Measurements from ENCODE around the gene UTP25. TPM values are rescaled to one million over a fixed set of nuclear protein-coding genes. Genes with fewer than 3 reads are reported as not detected.

UTP25 gene
- total RNA-seq, 1 experiment from 2014 or later = 12.7 TPM

GRCh38 chr1:209813902-209814301, 13.9 kb upstream of the UTP25 start:
- Histone ChIP-seq H3K9me3 (ENCODE audit: control insufficient read depth in 1 of 2, insufficient read depth in 1 of 2, low read depth in 1 of 2, low read length in 2 of 2) (no peaks in the 10 kb centered on the region), H3K4me3 (replicated peaks in 1 of 2; ENCODE audit: low read depth in 1 of 2, low read length in 2 of 2) (no peak overlapping the region), H3K4me2 (ENCODE audit: low read length) (no peak overlapping the region), H4K20me1 (ENCODE audit: insufficient read depth) (no peaks in the 10 kb centered on the region), H2AFZ (ENCODE audit: low read depth, low read length, poor library complexity, severe bottlenecking) (no peak overlapping the region), H3K79me2 (ENCODE audit: insufficient read depth, low read length) (no peaks in the 10 kb centered on the region), H3K4me1 (ENCODE audit: control insufficient read depth in 1 of 2, insufficient read depth in 2 of 2, low read length in 2 of 2) (peaks cover 0 to 7% of the 10 kb centered on the region in 2 experiments; a peak in 1 of 4 replicates), H3K36me3 (ENCODE audit: control insufficient read depth in 1 of 2, insufficient read depth in 2 of 2, low read length in 2 of 2) (no peaks in the 10 kb centered on the region), H3K27me3 (ENCODE audit: insufficient read depth, low read length) (no peaks in the 10 kb centered on the region; the same call in 1 of the 2 replicates), H3K9me2 (ENCODE audit: insufficient read depth) (no peaks in the 10 kb centered on the region), H3K27ac (ENCODE audit: low read depth, low read length) (no peak overlapping the region), H3K9ac (ENCODE audit: low read length) (no peak overlapping the region)
- ChIA-PET RAD21 (ENCODE audit: low non-redundant PET in 1 of 2, low total read pairs in 2 of 2, uncharacterized antibody in 2 of 2, unreplicated experiment in 2 of 2) (no interaction called here), CTCF (interaction anchor here (2.8 kb wide), 1 partner anchor 10 kb away, joined by 14 read pairs; no protein-coding TSS in a partner anchor), POLR2A (interaction anchor here (2.9 kb wide), 1 partner anchor 14 kb away, joined by 6 read pairs; the partner anchor contains the start of gene UTP25)
- intact Hi-C loops (cut with micrococcal nuclease) = no loop called here
- no TSS peak for BruUV-seq (replicated peaks)
- no peak for TF ChIP-seq SIN3A (IDR thresholded peaks at IDR 0.05; ENCODE audit: low read depth)
- no peak for ATAC-seq
- no peak for DNase-seq (ENCODE audit: low read depth, low spot score)

- no peak overlapping the region for H3K4me2 ChIP-seq (ENCODE audit: low read length)
- no peaks in the 10 kb centered on the region for H4K20me1 ChIP-seq (ENCODE audit: insufficient read depth)
- H3K79me2 ChIP-seq (ENCODE audit: insufficient read depth, low read length) = no peaks in the 10 kb centered on the region
- intact Hi-C loops (cut with micrococcal nuclease) = no loop called here
- ChIA-PET CTCF (interaction anchor here (2.8 kb wide), 1 partner anchor 8 kb away, joined by 14 read pairs; no protein-coding TSS in a partner anchor), POLR2A (interaction anchor here (2.9 kb wide), 1 partner anchor 12 kb away, joined by 6 read pairs; the partner anchor contains the start of gene UTP25), RAD21 (ENCODE audit: low non-redundant PET in 1 of 2, low total read pairs in 2 of 2, uncharacterized antibody in 2 of 2, unreplicated experiment in 2 of 2) (no interaction called here)
- H3K9me3 ChIP-seq (ENCODE audit: control insufficient read depth in 1 of 2, insufficient read depth in 1 of 2, low read depth in 1 of 2, low read length in 2 of 2) = no peaks in the 10 kb centered on the region
- no peaks in the 10 kb centered on the region for H3K9me2 ChIP-seq (ENCODE audit: insufficient read depth)
- H3K9ac ChIP-seq (ENCODE audit: low read length) = no peak overlapping the region
- H3K36me3 ChIP-seq (ENCODE audit: control insufficient read depth in 1 of 2, insufficient read depth in 2 of 2, low read length in 2 of 2) = no peaks in the 10 kb centered on the region
- 0 out of 4 replicates have a peak, but pooled peaks cover 0 to 7% of the 10 kb centered on the region in 2 experiments for H3K4me1 ChIP-seq (ENCODE audit: control insufficient read depth in 1 of 2, insufficient read depth in 2 of 2, low read length in 2 of 2)
- no peak overlapping the region for H3K4me3 ChIP-seq (replicated peaks in 1 of 2; ENCODE audit: low read depth in 1 of 2, low read length in 2 of 2)
- no peak overlapping the region for H3K27ac ChIP-seq (ENCODE audit: low read depth, low read length)
- DNase-seq (ENCODE audit: low read depth, low spot score) (no peak), ATAC-seq (no peak)
- no peaks in the 10 kb centered on the region; the same call in 1 of the 2 replicates for H3K27me3 ChIP-seq (ENCODE audit: insufficient read depth, low read length)
- no TSS peak for BruUV-seq (replicated peaks)
- no peak overlapping the region for H2AFZ ChIP-seq (ENCODE audit: low read depth, low read length, poor library complexity, severe bottlenecking)
- TF ChIP-seq YY1 (IDR thresholded peaks at IDR 0.05; ENCODE audit: extremely low read depth, insufficient replicate concordance, low read depth, low read length) = no peak
- no peak for TF ChIP-seq ZFX (IDR thresholded peaks at IDR 0.05)
- no peak for TF ChIP-seq POLR2A (IDR thresholded peaks at IDR 0.05; ENCODE audit: borderline replicate concordance, extremely low read depth, insufficient read depth, insufficient read length)
- no peak for TF ChIP-seq SRF (IDR thresholded peaks at IDR 0.05; ENCODE audit: low read depth)
- TF ChIP-seq CBX3 (IDR thresholded peaks at IDR 0.05; ENCODE audit: low read depth) = no peak
- TF ChIP-seq ZBTB33 (IDR thresholded peaks at IDR 0.05; ENCODE audit: extremely low read depth, insufficient replicate concordance, low read length) = no peak
- TF ChIP-seq EZH2 (IDR thresholded peaks at IDR 0.05) = no peak
- no peak for TF ChIP-seq REST (IDR thresholded peaks at IDR 0.05; ENCODE audit: low read depth)
- TF ChIP-seq ELF1 (IDR thresholded peaks at IDR 0.05; ENCODE audit: borderline replicate concordance, low read depth) = no peak
- TF ChIP-seq JUND (IDR thresholded peaks at IDR 0.05) = no peak
- no peak for TF ChIP-seq ATF3 (IDR thresholded peaks at IDR 0.05)
- TF ChIP-seq RAD21 (IDR thresholded peaks at IDR 0.05; ENCODE audit: low read depth) = no peak
- no peak for TF ChIP-seq MAX (IDR thresholded peaks at IDR 0.05)
Measured at GRCh38 chr1:209815490-209815889, 12.3 kb upstream of the UTP25 start.
